HepG2 (cell line): ENCODE measurements around the gene KAT2A. TPM values are rescaled to one million over a fixed set of nuclear protein-coding genes. Genes with fewer than 3 reads are reported as not detected.

Source experiments
- CAMTA2 ChIP-seq: sonication (generic); formaldehyde crosslinking; IDR thresholded peaks from 2 replicates; pipeline ENCODE4 v1.4.0; 2020; ENCODE audit warnings: mild to moderate bottlenecking, missing genetic modification reagents, borderline replicate concordance
- EHMT2 ChIP-seq: fragments of 200-600 bp; sonication (generic); IDR thresholded peaks from 2 replicates; pipeline ENCODE4 v1.7.0; 2017; ENCODE audit warnings: antibody characterized with exemption, low read depth, low read length, borderline replicate concordance
- ETS1 ChIP-seq: sonication (generic); formaldehyde crosslinking; IDR thresholded peaks from 2 replicates; pipeline ENCODE4 v1.4.0; 2020; ENCODE audit warnings: missing genetic modification reagents
- GATAD1 ChIP-seq: IDR thresholded peaks from 2 replicates; pipeline ENCODE4 v1.6.1; 2016; ENCODE audit warnings: missing genetic modification reagents, missing compliant biosample characterization
- GRHL1 ChIP-seq: sonication (generic); formaldehyde crosslinking; conservative IDR thresholded peaks from 2 replicates; pipeline ENCODE4 v1.8.0; 2022; ENCODE audit warnings: missing genetic modification reagents
- HMG20B ChIP-seq: conservative IDR thresholded peaks from 2 replicates; pipeline ENCODE4 v1.6.1; 2016; ENCODE audit warnings: missing genetic modification reagents, missing compliant biosample characterization
- HOXA3 ChIP-seq: sonication (generic); formaldehyde crosslinking; IDR thresholded peaks from 2 replicates; pipeline ENCODE4 v1.5.0; 2020; ENCODE audit warnings: missing genetic modification reagents
- KAT8 ChIP-seq: IDR thresholded peaks from 2 replicates; pipeline ENCODE4 v1.6.1; 2016; ENCODE audit warnings: missing genetic modification reagents, missing compliant biosample characterization
- KDM5B ChIP-seq: sonication (generic); formaldehyde crosslinking; IDR thresholded peaks from 2 replicates; pipeline ENCODE4 v1.4.0; 2020; ENCODE audit warnings: missing genetic modification reagents, mild to moderate bottlenecking, borderline replicate concordance
- MAFF ChIP-seq: IDR thresholded peaks from 2 replicates; pipeline ENCODE4 v1.6.1; 2011; ENCODE audit warnings: low read depth, low read length, improper control_type of control experiment
- MIXL1 ChIP-seq: IDR thresholded peaks from 2 replicates; pipeline ENCODE4 v1.6.1; 2016
- PHB2 ChIP-seq: fragments of 450-650 bp; IDR thresholded peaks from 2 replicates; pipeline ENCODE4 v1.6.1; 2018; ENCODE audit not compliant: partially characterized antibody
- RFX1 ChIP-seq: fragments of 450-650 bp; IDR thresholded peaks from 2 replicates; pipeline ENCODE4 v1.6.1; 2017
- RORA ChIP-seq: sonication (generic); formaldehyde crosslinking; IDR thresholded peaks from 2 replicates; pipeline ENCODE4 v1.5.0; 2020; ENCODE audit warnings: mild to moderate bottlenecking, missing genetic modification reagents, moderate library complexity
- TGIF2 ChIP-seq: IDR thresholded peaks from 2 replicates; pipeline ENCODE4 v1.6.1; 2016; ENCODE audit warnings: control low read depth, missing compliant biosample characterization
- THAP11 ChIP-seq: IDR thresholded peaks from 2 replicates; pipeline ENCODE4 v1.6.1; 2016; ENCODE audit warnings: missing biosample characterization, missing genetic modification reagents
- ZFP37 ChIP-seq: sonication (generic); formaldehyde crosslinking; IDR thresholded peaks from 2 replicates; pipeline ENCODE4 v1.4.0; 2020; ENCODE audit warnings: missing genetic modification reagents, borderline replicate concordance
- ZNF263 ChIP-seq: sonication (generic); formaldehyde crosslinking; IDR thresholded peaks from 2 replicates; pipeline ENCODE4 v1.4.0; 2020; ENCODE audit warnings: missing genetic modification reagents
- ZNF274 ChIP-seq: sonication (generic); formaldehyde crosslinking; IDR thresholded peaks from 2 replicates; pipeline ENCODE4 v1.5.1; 2020; ENCODE audit warnings: mild to moderate bottlenecking, missing genetic modification reagents
- ZNF33B ChIP-seq: sonication (generic); formaldehyde crosslinking; IDR thresholded peaks from 2 replicates; pipeline ENCODE4 v1.5.1; 2020; ENCODE audit warnings: mild to moderate bottlenecking, missing genetic modification reagents
- ZNF772 ChIP-seq: sonication (generic); formaldehyde crosslinking; IDR thresholded peaks from 2 replicates; pipeline ENCODE4 v1.5.0; 2020; ENCODE audit warnings: mild to moderate bottlenecking, missing genetic modification reagents
- polyA plus RNA-seq, 8 experiments: library from polyadenylated mRNA; depleted of rRNA in 3 of 8; stranded (reverse) in 7 of 8; unstranded in 1 of 8; fragments of >200 nt; fragmentation: Illumina TruSeq in 4 of 8; extraction: Trizol in 4 of 8; gene quantifications; 2 replicates each; pipeline versions ENCODE4 v1.2.1 to v1.2.3, GENCODE V29; 2011 to 2016; ENCODE audit warnings: low read depth in 4 of 8, missing spikeins in 1 of 8, mixed read lengths in 1 of 8; ENCODE audit not compliant: insufficient read depth in 1 of 8
- total RNA-seq, 5 experiments: library from RNA; depleted of rRNA; stranded (reverse); fragments of >200 nt; fragmentation: Illumina TruSeq; extraction: Trizol; gene quantifications; 2 replicates each; pipeline ENCODE4 v1.2.3, GENCODE V29; 2016; ENCODE audit warnings: low read depth in 1 of 5
- TF ChIP-seq, protein P1 (sequence below): sonication (generic); formaldehyde crosslinking; IDR thresholded peaks from 2 replicates; pipeline ENCODE4 v1.4.0; 2020; ENCODE audit warnings: missing genetic modification reagents, mild to moderate bottlenecking, borderline replicate concordance
- TF ChIP-seq, protein P2 (sequence below): sonication (generic); formaldehyde crosslinking; IDR thresholded peaks from 2 replicates; pipeline ENCODE4 v1.8.0; 2022; ENCODE audit warnings: mild to moderate bottlenecking, missing genetic modification reagents, borderline replicate concordance
- TF ChIP-seq, protein P3 (sequence below): IDR thresholded peaks from 2 replicates; pipeline ENCODE4 v1.6.1; 2018; ENCODE audit warnings: missing genetic modification reagents, mild to moderate bottlenecking, missing compliant biosample characterization

The KAT2A gene
- total and polyA plus RNA-seq, 2 of the 13 experiments (the other 11 are each of a cell fraction or from before 2014, with no cell fraction given): 29.1 to 90.4 TPM

- TF ChIP-seq RORA (CRISPR knock-in tag) (no peak), KDM5B (CRISPR knock-in tag) (peak; percentile 69; the same call in 1 of the 2 replicates), RFX1 (no peak), ZNF263 (CRISPR knock-in tag) (0 out of 2 replicates have a peak, but pooled peaks have one; percentile 2), HOXA3 (CRISPR knock-in tag) (peak; percentile 59; the same call in 1 of the 2 replicates), KAT8 (0 out of 2 replicates have a peak, but pooled peaks have one; percentile 34), ZNF33B (CRISPR knock-in tag) (no peak), ZFP37 (CRISPR knock-in tag) (no peak), GATAD1 (CRISPR knock-in tag) (no peak), ZNF274 (CRISPR knock-in tag) (no peak), EHMT2 (no peak), MAFF (no peak), THAP11 (CRISPR knock-in tag) (no peak), CAMTA2 (CRISPR knock-in tag) (no peak), GRHL1 (CRISPR knock-in tag) (no peak), ETS1 (CRISPR knock-in tag) (no peak), ZNF772 (peak; percentile 68), TGIF2 (CRISPR knock-in tag) (0 out of 2 replicates have a peak, but pooled peaks have one; percentile 39), MIXL1 (CRISPR knock-in tag) (no peak; the same call in 1 of the 2 replicates), HMG20B (CRISPR knock-in tag) (0 out of 2 replicates have a peak, but pooled peaks have one; percentile 37), PHB2 (no peak)
- TF ChIP-seq, protein P1, sequence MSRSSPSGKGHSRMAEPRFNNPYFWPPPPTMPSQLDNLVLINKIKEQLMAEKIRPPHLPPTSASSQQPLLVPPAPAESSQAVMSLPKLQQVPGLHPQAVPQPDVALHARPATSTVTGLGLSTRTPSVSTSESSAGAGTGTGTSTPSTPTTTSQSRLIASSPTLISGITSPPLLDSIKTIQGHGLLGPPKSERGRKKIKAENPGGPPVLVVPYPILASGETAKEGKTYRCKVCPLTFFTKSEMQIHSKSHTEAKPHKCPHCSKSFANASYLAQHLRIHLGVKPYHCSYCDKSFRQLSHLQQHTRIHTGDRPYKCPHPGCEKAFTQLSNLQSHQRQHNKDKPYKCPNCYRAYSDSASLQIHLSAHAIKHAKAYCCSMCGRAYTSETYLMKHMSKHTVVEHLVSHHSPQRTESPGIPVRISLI (CRISPR knock-in tag): 0 out of 2 replicates have a peak, but pooled peaks have one; percentile 39
- TF ChIP-seq, protein P2, sequence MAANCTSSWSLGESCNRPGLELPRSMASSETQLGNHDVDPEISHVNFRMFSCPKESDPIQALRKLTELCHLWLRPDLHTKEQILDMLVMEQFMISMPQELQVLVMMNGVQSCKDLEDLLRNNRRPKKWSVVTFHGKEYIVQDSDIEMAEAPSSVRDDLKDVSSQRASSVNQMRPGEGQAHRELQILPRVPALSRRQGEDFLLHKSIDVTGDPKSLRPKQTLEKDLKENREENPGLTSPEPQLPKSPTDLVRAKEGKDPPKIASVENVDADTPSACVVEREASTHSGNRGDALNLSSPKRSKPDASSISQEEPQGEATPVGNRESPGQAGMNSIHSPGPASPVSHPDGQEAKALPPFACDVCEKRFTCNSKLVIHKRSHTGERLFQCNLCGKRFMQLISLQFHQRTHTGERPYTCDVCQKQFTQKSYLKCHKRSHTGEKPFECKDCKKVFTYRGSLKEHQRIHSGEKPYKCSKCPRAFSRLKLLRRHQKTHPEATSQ (CRISPR knock-in tag): no peak
- TF ChIP-seq, protein P3, sequence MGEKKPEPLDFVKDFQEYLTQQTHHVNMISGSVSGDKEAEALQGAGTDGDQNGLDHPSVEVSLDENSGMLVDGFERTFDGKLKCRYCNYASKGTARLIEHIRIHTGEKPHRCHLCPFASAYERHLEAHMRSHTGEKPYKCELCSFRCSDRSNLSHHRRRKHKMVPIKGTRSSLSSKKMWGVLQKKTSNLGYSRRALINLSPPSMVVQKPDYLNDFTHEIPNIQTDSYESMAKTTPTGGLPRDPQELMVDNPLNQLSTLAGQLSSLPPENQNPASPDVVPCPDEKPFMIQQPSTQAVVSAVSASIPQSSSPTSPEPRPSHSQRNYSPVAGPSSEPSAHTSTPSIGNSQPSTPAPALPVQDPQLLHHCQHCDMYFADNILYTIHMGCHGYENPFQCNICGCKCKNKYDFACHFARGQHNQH (CRISPR knock-in tag): peak; percentile 56; the same call in 1 of the 2 replicates
Measured at GRCh38 chr17:42087736-42088705, 33.1 kb downstream of the KAT2A start (continued).
